Smooth muscle cell (in vitro differentiated cells): Measurements from ENCODE around the gene PHF5A. TPM values are rescaled to one million over a fixed set of nuclear protein-coding genes. Genes with fewer than 3 reads are reported as not detected.

ENCODE experiments used
- DNase-seq: peaks from one replicate; lab custom pipeline; 2025; ENCODE audit not compliant: unreplicated experiment; lab: John Stamatoyannopoulos, UW
- H2AFZ ChIP-seq: fragments of 200-600 bp; sonication (generic); 2 replicates; pipeline ENCODE4 v1.6.0; 2016; ENCODE audit warnings: antibody characterized with exemption, low read depth, mild to moderate bottlenecking
- H3F3A ChIP-seq: fragments of 200-600 bp; sonication (generic); 2 replicates; pipeline ENCODE4 v1.6.0; 2017; ENCODE audit warnings: antibody characterized with exemption, low read depth
- H3K27ac ChIP-seq: fragments of 200-600 bp; sonication (generic); 2 replicates; pipeline ENCODE4 v1.5.1; 2016; ENCODE audit warnings: low read depth, mild to moderate bottlenecking
- H3K27me3 ChIP-seq: fragments of 200-600 bp; sonication (generic); 2 replicates; pipeline ENCODE4 v1.6.1; 2016; ENCODE audit warnings: low read depth, mild to moderate bottlenecking
- H3K36me3 ChIP-seq: fragments of 200-600 bp; sonication (generic); 2 replicates; pipeline ENCODE4 v1.5.1; 2016; ENCODE audit warnings: low read depth
- H3K4me1 ChIP-seq: fragments of 200-600 bp; sonication (generic); 2 replicates; pipeline ENCODE4 v1.5.1; 2016; ENCODE audit warnings: low read depth
- H3K4me2 ChIP-seq: fragments of 200-600 bp; sonication (generic); 2 replicates; pipeline ENCODE4 v1.6.0; 2016; ENCODE audit warnings: mild to moderate bottlenecking
- H3K4me3 ChIP-seq: fragments of 200-600 bp; sonication (generic); 2 replicates; pipeline ENCODE4 v1.5.1; 2016; ENCODE audit warnings: mild to moderate bottlenecking
- H3K79me2 ChIP-seq: fragments of 200-600 bp; sonication (generic); 2 replicates; pipeline ENCODE4 v1.6.0; 2016; ENCODE audit warnings: low read depth, mild to moderate bottlenecking
- H3K9ac ChIP-seq: fragments of 200-600 bp; sonication (generic); 2 replicates; pipeline ENCODE4 v1.6.0; 2016; ENCODE audit warnings: low read depth
- H3K9me3 ChIP-seq: fragments of 200-600 bp; sonication (generic); replicated peaks from 2 replicates; pipeline ENCODE4 v1.5.1; 2016; ENCODE audit warnings: low read depth
- H4K20me1 ChIP-seq: fragments of 200-600 bp; sonication (generic); 2 replicates; pipeline ENCODE4 v1.6.0; 2016; ENCODE audit warnings: low read depth
- WGBS: methylation state at CpG from one replicate; pipeline ENCODE4 v1.1.7; 2016; ENCODE audit warnings: low lambda C conversion rate; 5-methylcytosine and 5-hydroxymethylcytosine counted together
- polyA plus RNA-seq: library from polyadenylated mRNA; unstranded; fragments of >200 nt; fragmentation: Nextera tagmentation; extraction: Ambion mirVana; gene quantifications from 2 replicates; pipeline ENCODE4 v1.2.1, GENCODE V29; 2016
- total RNA-seq: library from RNA; depleted of rRNA; stranded (reverse); fragments of >200 nt; gene quantifications from 2 replicates; pipeline ENCODE4 v1.2.3, GENCODE V29; 2014
- TF ChIP-seq, protein P1 (sequence below): fragments of 200-600 bp; sonication (generic); IDR thresholded peaks from 2 replicates; pipeline ENCODE4 v1.5.1; 2017; ENCODE audit warnings: borderline replicate concordance, mild to moderate bottlenecking, antibody characterized with exemption; ENCODE audit not compliant: insufficient read depth, poor library complexity, severe bottlenecking

PHF5A gene, protein sequence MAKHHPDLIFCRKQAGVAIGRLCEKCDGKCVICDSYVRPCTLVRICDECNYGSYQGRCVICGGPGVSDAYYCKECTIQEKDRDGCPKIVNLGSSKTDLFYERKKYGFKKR
- total RNA-seq, result 28.3 and 42.7 TPM in 2 replicates
- 19.4 and 24.2 TPM in 2 replicates for polyA plus RNA-seq

DNA sequence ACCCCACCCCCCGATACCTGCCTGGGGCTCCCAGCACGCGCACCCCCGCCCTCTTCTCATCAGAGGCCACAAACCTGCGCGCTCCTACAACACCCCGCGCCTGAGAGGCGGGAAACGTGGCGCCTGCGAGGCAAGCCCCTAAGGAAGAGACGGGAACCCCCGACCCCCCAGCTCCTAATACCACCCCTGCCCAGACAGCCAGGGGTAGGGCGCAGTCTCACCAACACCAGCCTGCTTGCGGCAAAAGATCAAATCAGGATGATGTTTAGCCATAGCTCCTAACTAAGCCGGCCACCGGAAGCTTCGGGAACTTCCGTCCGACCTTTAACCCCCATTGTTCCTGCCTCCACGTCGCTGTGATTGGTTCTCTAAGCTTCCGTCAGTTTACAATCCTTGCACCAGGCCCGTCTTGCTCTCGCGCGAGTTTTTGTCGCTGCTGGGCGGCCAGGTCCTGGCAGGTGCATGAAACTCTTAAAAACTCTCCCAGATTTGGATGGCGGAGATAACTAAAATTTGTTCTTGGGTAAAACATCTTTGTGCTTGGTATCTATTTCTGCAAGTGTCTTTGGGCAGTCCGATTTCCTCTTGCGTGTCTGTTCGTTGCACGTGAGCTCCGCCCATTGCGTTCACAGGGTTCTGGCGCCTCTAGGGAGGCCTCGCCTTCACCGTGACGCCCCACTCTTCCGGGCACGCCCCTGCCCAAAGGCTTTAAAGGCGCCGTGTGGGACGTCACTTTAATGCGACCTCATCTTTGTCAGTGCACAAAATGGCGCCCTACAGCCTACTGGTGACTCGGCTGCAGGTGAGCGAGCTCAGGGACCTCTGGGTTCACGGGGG lies at the start of gene PHF5A, which contains the start of gene ACO2:
Gene PHF5A (minus strand): TSS at position 312 of the 837 bp plus-strand sequence. CDS start 39 bp downstream, at position 273.
Gene ACO2 (plus strand): TSS at position 737 of the 837 bp plus-strand sequence. CDS start 30 bp downstream, at position 767.
- no peaks in the 10 kb centered on the region for H3F3A ChIP-seq
- H3K4me1 ChIP-seq, result peaks cover 15% of the 10 kb centered on the region
- peaks cover 11% of the 10 kb centered on the region for H3K36me3 ChIP-seq
- H3K27ac ChIP-seq, result peak within 1 kb of the TSS; percentile 88
- peak within 1 kb of the TSS; percentile 85 for H3K4me3 ChIP-seq
- WGBS, result under 1% methylated on average over 51 of the region's 51 CpGs
- peaks cover 87% of the 10 kb centered on the region for H3K79me2 ChIP-seq
- H3K27me3 ChIP-seq, result no peaks in the 10 kb centered on the region
- peak; percentile 93 for DNase-seq
- peaks cover 14% of the 10 kb centered on the region for H4K20me1 ChIP-seq
- peak within 1 kb of the TSS; percentile 93 for H3K4me2 ChIP-seq
- TF ChIP-seq, protein P1, sequence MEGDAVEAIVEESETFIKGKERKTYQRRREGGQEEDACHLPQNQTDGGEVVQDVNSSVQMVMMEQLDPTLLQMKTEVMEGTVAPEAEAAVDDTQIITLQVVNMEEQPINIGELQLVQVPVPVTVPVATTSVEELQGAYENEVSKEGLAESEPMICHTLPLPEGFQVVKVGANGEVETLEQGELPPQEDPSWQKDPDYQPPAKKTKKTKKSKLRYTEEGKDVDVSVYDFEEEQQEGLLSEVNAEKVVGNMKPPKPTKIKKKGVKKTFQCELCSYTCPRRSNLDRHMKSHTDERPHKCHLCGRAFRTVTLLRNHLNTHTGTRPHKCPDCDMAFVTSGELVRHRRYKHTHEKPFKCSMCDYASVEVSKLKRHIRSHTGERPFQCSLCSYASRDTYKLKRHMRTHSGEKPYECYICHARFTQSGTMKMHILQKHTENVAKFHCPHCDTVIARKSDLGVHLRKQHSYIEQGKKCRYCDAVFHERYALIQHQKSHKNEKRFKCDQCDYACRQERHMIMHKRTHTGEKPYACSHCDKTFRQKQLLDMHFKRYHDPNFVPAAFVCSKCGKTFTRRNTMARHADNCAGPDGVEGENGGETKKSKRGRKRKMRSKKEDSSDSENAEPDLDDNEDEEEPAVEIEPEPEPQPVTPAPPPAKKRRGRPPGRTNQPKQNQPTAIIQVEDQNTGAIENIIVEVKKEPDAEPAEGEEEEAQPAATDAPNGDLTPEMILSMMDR, result no peak
- H3K9me3 ChIP-seq, result no peaks in the 10 kb centered on the region
- peak within 1 kb of the TSS; percentile 81 for H2AFZ ChIP-seq
- H3K9ac ChIP-seq, result peak within 1 kb of the TSS; percentile 90

DNA sequence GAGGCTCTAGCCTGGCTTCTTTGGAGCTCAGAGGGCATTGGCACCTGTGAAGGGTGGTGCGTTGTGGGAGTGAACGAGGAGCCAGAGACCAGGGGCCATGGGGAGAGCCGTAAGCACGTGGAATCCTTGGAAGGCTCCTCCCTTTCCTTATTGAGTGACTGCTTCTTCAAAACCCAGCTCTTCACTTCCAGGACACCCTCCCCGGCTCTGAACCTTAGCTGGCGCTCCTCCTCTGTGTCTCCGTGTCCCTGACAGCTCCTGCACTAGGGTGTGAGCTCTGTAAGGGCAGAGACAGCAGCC lies 49.5 kb upstream of the PHF5A start:
- Histone ChIP-seq H3K27me3 (no peaks in the 10 kb centered on the region), H3K36me3 (no peaks in the 10 kb centered on the region), H3F3A (no peaks in the 10 kb centered on the region), H3K4me1 (peaks cover 5% of the 10 kb centered on the region), H3K27ac (no peak overlapping the region), H2AFZ (no peak overlapping the region), H4K20me1 (peaks cover 6% of the 10 kb centered on the region), H3K4me3 (no peak overlapping the region), H3K9ac (no peak overlapping the region), H3K79me2 (no peaks in the 10 kb centered on the region), H3K9me3 (no peaks in the 10 kb centered on the region), H3K4me2 (no peak overlapping the region)
- 73% methylated on average over 7 of the region's 7 CpGs for WGBS
- DNase-seq, result no peak
- TF ChIP-seq, protein P1, result no peak

DNA sequence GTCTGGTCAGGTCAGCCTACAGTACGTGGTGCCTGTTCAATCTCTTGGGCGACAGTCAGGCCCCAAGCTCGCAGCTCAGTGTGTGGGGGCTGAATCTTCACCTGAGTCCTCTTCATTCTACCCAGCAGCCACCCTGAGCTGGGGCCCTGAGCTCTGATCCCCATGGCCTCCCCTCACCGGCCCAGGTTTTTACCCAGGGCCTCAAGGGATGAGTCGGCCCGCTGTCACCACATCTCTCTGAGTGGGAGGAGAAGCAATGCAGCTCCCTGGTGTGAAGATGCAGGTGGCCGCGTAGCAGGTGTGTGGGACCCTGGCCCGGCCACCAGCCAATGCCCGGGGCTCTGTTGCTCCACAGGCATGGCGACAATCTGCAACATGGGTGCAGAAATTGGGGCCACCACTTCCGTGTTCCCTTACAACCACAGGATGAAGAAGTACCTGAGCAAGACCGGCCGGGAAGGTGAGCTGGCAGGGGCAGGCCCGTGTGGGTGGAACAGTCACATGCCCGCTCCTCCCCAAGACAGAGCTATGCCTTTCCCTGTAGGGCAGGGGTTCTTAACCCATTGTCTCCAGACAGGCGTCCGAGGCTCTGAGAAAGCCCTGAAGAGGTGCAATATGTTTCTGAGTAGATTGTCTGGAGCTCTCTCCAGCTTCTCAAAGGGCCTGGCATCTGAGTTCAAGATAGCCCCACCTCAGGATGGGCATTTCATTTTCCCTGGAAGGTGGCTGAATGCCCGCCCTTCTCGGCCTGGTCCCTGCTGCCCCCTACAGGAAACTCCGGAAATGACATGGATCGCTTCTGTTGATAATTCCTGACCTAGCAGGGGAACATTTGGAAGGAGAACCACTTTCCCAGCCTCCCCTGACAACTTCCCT lies 48.9 kb upstream of the PHF5A start:
- Histone ChIP-seq H3K79me2 (no peaks in the 10 kb centered on the region), H3K9ac (no peak overlapping the region), H3F3A (no peaks in the 10 kb centered on the region), H2AFZ (no peak overlapping the region), H3K36me3 (no peaks in the 10 kb centered on the region), H3K27me3 (no peaks in the 10 kb centered on the region), H3K4me3 (no peak overlapping the region), H3K4me1 (peaks cover 11% of the 10 kb centered on the region), H3K27ac (no peak overlapping the region), H4K20me1 (peaks cover 8% of the 10 kb centered on the region), H3K4me2 (no peak overlapping the region), H3K9me3 (no peaks in the 10 kb centered on the region)
- DNase-seq, result peak; percentile 39
- 68% methylated on average over 22 of the region's 22 CpGs for WGBS
- TF ChIP-seq, protein P1, result peak; percentile 90
